SK-N-SH treated with all-trans-retinoic acid at 6 μM for 48 hours (cell line): ENCODE measurements around the gene TACC3.

Experiments used
- ATAC-seq: fragments of 200-7000 bp; cut with Tn5 transposase; 3 replicates; pipeline ENCODE4 v1.9.1; 2020; ENCODE audit warnings: mild to moderate bottlenecking, moderate library complexity
- ARNTL ChIP-seq: fragments of 450-650 bp; formaldehyde crosslinking; IDR thresholded peaks from 2 replicates; pipeline ENCODE4 v1.5.0; 2020; ENCODE audit warnings: low read depth, mild to moderate bottlenecking, moderate library complexity, borderline replicate concordance
- BACH2 ChIP-seq: fragments of 250-450 bp; sonication (Bioruptor Pico); IDR thresholded peaks from 2 replicates; pipeline ENCODE4 v1.9.0; 2021; ENCODE audit warnings: mild to moderate bottlenecking, borderline replicate concordance
- CREB5 ChIP-seq: fragments of 250-450 bp; sonication (Bioruptor Pico); IDR thresholded peaks from 2 replicates; pipeline ENCODE4 v1.5.1; 2020; ENCODE audit warnings: low read depth, mild to moderate bottlenecking, moderate library complexity
- CSDC2 ChIP-seq: fragments of 250-450 bp; sonication (Bioruptor Pico); IDR thresholded peaks from 2 replicates; pipeline ENCODE4 v1.5.0; 2020; ENCODE audit warnings: mild to moderate bottlenecking, moderate library complexity
- CSRNP3 ChIP-seq: fragments of 250-450 bp; sonication (Bioruptor Pico); IDR thresholded peaks from 2 replicates; pipeline ENCODE4 v1.5.1; 2021; ENCODE audit warnings: mild to moderate bottlenecking, moderate library complexity
- ESRRG ChIP-seq: fragments of 250-450 bp; sonication (Bioruptor Pico); IDR thresholded peaks from 2 replicates; pipeline ENCODE4 v1.6.1; 2021; ENCODE audit warnings: mild to moderate bottlenecking
- ISL1 ChIP-seq: fragments of 250-450 bp; sonication (Bioruptor Pico); IDR thresholded peaks from 2 replicates; pipeline ENCODE4 v2.1.2; 2022; ENCODE audit warnings: mild to moderate bottlenecking, moderate library complexity
- OSR1 ChIP-seq: fragments of 250-450 bp; sonication (Bioruptor Pico); IDR thresholded peaks from 2 replicates; pipeline ENCODE4 v1.8.0; 2022; ENCODE audit warnings: moderate library complexity, mild to moderate bottlenecking, inconsistent platforms
- PPARA ChIP-seq: fragments of 250-450 bp; sonication (Bioruptor Pico); IDR thresholded peaks from 2 replicates; pipeline ENCODE4 v1.5.0; 2020; ENCODE audit warnings: mild to moderate bottlenecking, borderline replicate concordance
- RARB ChIP-seq: fragments of 250-450 bp; sonication (Bioruptor Pico); IDR thresholded peaks from 2 replicates; pipeline ENCODE4 v1.8.0; 2021; ENCODE audit warnings: mild to moderate bottlenecking, moderate library complexity
- SNAI2 ChIP-seq: fragments of 250-450 bp; sonication (Bioruptor Pico); IDR thresholded peaks from 2 replicates; pipeline ENCODE4 v1.5.0; 2020; ENCODE audit warnings: mild to moderate bottlenecking, moderate library complexity
- TOX ChIP-seq: fragments of 250-450 bp; sonication (Bioruptor Pico); IDR thresholded peaks from 2 replicates; pipeline ENCODE4 v1.8.0; 2021; ENCODE audit warnings: mild to moderate bottlenecking, moderate library complexity, borderline replicate concordance
- ZC3H10 ChIP-seq: fragments of 250-450 bp; sonication (Bioruptor Pico); IDR thresholded peaks from 2 replicates; pipeline ENCODE4 v1.5.1; 2021; ENCODE audit warnings: mild to moderate bottlenecking, moderate library complexity
- ZFP3 ChIP-seq: fragments of 250-450 bp; sonication (Bioruptor Pico); IDR thresholded peaks from 2 replicates; pipeline ENCODE4 v1.5.0; 2020; ENCODE audit warnings: mild to moderate bottlenecking, moderate library complexity
- ZFP30 ChIP-seq: fragments of 450-650 bp; formaldehyde crosslinking; IDR thresholded peaks from 2 replicates; pipeline ENCODE4 v1.5.0; 2022; ENCODE audit warnings: mild to moderate bottlenecking, moderate library complexity
- ZNF565 ChIP-seq: fragments of 450-650 bp; formaldehyde crosslinking; conservative IDR thresholded peaks from 2 replicates; pipeline ENCODE4 v1.5.0; 2020; ENCODE audit warnings: low read depth, mild to moderate bottlenecking, moderate library complexity
- ZNF70 ChIP-seq: fragments of 450-650 bp; formaldehyde crosslinking; IDR thresholded peaks from 2 replicates; pipeline ENCODE4 v1.5.0; 2020; ENCODE audit warnings: mild to moderate bottlenecking, moderate library complexity
- TF ChIP-seq, protein P1 (sequence below): fragments of 250-450 bp; sonication (Bioruptor Pico); IDR thresholded peaks from 2 replicates; pipeline ENCODE4 v1.8.0; 2021; ENCODE audit warnings: low read depth, mild to moderate bottlenecking, moderate library complexity, borderline replicate concordance
- TF ChIP-seq, protein P2 (sequence below): fragments of 250-450 bp; sonication (Bioruptor Pico); IDR thresholded peaks from 2 replicates; pipeline ENCODE4 v1.5.0; 2020; ENCODE audit warnings: mild to moderate bottlenecking, moderate library complexity
- TF ChIP-seq, protein P3 (sequence below): fragments of 250-450 bp; sonication (Bioruptor Pico); IDR thresholded peaks from 2 replicates; pipeline ENCODE4 v1.8.0; 2020; ENCODE audit warnings: mild to moderate bottlenecking, moderate library complexity, borderline replicate concordance

Gene TACC3

DNA sequence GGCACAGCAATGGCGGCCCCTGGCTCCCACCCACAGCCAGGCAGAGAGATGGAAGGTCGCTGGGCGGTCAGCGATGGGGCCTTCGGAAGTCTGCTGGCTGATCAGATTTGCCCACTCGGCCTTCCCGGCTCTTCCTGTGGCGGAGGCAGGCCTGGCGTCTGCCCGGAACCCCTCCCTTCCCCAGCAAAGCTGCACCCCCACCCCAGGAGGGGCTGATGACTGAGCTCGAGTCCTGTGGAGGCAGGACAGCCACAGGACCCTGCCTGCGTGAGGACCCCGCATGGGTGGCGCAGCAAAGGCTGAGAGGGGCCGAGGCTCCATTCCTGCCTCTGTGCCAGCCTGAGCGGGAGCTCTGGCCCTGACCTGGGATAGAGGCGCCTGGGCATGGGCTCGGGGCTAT, 34.8 kb downstream of the TACC3 start:
- ATAC-seq, result no peak
- TF ChIP-seq ZFP3 (CRISPR knock-in tag), result no peak
- TF ChIP-seq SNAI2 (CRISPR knock-in tag), result no peak
- TF ChIP-seq, protein P1, sequence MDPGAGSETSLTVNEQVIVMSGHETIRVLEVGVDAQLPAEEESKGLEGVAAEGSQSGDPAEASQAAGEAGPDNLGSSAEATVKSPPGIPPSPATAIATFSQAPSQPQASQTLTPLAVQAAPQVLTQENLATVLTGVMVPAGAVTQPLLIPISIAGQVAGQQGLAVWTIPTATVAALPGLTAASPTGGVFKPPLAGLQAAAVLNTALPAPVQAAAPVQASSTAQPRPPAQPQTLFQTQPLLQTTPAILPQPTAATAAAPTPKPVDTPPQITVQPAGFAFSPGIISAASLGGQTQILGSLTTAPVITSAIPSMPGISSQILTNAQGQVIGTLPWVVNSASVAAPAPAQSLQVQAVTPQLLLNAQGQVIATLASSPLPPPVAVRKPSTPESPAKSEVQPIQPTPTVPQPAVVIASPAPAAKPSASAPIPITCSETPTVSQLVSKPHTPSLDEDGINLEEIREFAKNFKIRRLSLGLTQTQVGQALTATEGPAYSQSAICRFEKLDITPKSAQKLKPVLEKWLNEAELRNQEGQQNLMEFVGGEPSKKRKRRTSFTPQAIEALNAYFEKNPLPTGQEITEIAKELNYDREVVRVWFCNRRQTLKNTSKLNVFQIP, result no peak
- no peak for TF ChIP-seq RARB (CRISPR knock-in tag)
- no peak for TF ChIP-seq OSR1 (CRISPR knock-in tag)
- TF ChIP-seq CSDC2 (CRISPR knock-in tag), result no peak
- no peak for TF ChIP-seq TOX (CRISPR knock-in tag)
- TF ChIP-seq ZC3H10 (CRISPR knock-in tag), result no peak
- TF ChIP-seq, protein P2, sequence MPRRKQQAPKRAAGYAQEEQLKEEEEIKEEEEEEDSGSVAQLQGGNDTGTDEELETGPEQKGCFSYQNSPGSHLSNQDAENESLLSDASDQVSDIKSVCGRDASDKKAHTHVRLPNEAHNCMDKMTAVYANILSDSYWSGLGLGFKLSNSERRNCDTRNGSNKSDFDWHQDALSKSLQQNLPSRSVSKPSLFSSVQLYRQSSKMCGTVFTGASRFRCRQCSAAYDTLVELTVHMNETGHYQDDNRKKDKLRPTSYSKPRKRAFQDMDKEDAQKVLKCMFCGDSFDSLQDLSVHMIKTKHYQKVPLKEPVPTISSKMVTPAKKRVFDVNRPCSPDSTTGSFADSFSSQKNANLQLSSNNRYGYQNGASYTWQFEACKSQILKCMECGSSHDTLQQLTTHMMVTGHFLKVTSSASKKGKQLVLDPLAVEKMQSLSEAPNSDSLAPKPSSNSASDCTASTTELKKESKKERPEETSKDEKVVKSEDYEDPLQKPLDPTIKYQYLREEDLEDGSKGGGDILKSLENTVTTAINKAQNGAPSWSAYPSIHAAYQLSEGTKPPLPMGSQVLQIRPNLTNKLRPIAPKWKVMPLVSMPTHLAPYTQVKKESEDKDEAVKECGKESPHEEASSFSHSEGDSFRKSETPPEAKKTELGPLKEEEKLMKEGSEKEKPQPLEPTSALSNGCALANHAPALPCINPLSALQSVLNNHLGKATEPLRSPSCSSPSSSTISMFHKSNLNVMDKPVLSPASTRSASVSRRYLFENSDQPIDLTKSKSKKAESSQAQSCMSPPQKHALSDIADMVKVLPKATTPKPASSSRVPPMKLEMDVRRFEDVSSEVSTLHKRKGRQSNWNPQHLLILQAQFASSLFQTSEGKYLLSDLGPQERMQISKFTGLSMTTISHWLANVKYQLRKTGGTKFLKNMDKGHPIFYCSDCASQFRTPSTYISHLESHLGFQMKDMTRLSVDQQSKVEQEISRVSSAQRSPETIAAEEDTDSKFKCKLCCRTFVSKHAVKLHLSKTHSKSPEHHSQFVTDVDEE (CRISPR knock-in tag), result no peak
- TF ChIP-seq ISL1 (CRISPR knock-in tag), result no peak
- no peak for TF ChIP-seq ZNF70 (CRISPR knock-in tag)
- TF ChIP-seq ARNTL (CRISPR knock-in tag), result no peak
- no peak for TF ChIP-seq ESRRG (CRISPR knock-in tag)

DNA sequence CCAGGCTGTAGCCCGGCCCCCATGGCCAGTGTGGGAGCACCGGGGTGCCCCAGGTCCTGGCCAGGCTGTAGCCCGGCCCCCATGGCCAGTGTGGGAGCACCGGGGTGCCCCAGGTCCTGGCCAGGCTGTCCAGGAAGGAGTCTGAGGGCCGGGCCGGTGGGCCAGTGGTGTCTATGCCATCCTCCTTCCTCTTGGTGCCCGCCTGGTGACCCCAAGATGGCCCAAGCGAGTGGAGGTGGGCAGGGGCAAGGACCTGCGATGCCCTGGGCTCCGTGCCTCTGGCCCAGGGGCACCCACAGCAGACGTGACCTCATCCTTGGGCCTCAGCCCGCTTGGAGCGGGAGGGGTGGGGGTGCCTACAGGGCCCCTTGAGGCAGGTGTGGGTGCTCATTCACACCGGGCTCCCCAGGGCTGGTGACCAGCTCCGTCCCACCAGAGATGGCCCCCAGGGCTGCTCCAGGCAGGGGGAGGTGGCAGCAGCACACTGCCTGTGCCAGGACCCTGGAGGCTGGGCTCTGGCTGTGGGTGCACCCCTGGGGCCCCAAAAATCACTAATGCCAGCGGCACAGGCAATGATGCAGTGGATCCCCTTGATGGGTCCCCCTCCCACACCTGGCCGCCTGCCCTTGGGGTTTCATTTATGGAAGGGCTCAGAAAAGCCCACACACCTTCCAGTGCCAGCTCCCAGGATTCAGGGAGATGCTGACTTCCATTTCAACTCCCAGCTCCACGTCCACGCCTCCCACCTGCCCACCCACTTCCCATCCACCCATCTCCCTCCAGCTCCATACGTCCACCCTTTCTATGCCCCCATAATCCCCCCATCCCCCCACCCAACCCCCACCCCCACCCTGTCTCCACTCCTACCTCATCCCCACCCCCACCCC, 35.8 kb downstream of the TACC3 start:
- no peak for ATAC-seq

DNA sequence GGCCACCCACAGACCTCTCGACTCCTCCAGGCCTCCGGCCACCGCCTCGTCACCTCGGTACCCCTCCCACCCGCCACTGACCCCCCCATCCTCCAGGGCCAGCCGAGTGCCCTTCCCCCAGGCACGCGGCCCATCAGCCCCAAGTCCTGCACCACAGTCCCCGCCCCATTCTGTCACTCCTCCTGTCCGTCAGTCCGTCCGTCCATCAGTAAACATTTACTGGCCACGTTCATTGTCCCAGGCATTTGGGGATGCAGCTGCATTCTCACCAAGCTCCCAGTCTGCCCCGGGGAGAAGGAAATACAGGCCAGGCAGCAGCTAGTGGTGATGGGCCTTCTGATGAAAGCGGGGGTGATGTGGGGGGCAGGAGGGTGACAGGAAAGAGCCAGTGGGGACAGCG, 36.5 kb downstream of the TACC3 start:
- no peak for ATAC-seq
- TF ChIP-seq CREB5 (CRISPR knock-in tag), result no peak
- TF ChIP-seq ZNF565 (CRISPR knock-in tag), result no peak
- TF ChIP-seq ZFP3 (CRISPR knock-in tag), result no peak
- TF ChIP-seq ZNF70 (CRISPR knock-in tag), result no peak
- no peak for TF ChIP-seq ESRRG (CRISPR knock-in tag)
- no peak for TF ChIP-seq RARB (CRISPR knock-in tag)
- TF ChIP-seq BACH2, result no peak
- no peak for TF ChIP-seq ZFP30 (CRISPR knock-in tag)
- TF ChIP-seq PPARA (CRISPR knock-in tag), result no peak
- TF ChIP-seq, protein P1, result no peak

More for the DNA sequence above, 35.8 kb downstream of the TACC3 start:
- TF ChIP-seq CSRNP3 (CRISPR knock-in tag), result no peak
- TF ChIP-seq ISL1 (CRISPR knock-in tag), result no peak
- no peak for TF ChIP-seq ZFP30 (CRISPR knock-in tag)
- TF ChIP-seq ZNF565 (CRISPR knock-in tag), result no peak
- TF ChIP-seq, protein P1, result no peak
- TF ChIP-seq, protein P3, sequence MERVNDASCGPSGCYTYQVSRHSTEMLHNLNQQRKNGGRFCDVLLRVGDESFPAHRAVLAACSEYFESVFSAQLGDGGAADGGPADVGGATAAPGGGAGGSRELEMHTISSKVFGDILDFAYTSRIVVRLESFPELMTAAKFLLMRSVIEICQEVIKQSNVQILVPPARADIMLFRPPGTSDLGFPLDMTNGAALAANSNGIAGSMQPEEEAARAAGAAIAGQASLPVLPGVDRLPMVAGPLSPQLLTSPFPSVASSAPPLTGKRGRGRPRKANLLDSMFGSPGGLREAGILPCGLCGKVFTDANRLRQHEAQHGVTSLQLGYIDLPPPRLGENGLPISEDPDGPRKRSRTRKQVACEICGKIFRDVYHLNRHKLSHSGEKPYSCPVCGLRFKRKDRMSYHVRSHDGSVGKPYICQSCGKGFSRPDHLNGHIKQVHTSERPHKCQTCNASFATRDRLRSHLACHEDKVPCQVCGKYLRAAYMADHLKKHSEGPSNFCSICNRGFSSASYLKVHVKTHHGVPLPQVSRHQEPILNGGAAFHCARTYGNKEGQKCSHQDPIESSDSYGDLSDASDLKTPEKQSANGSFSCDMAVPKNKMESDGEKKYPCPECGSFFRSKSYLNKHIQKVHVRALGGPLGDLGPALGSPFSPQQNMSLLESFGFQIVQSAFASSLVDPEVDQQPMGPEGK (CRISPR knock-in tag), result no peak
